Tibial artery (tissue), 4 donors: ENCODE results near the gene THUMPD2.
"Not testable (repeated sequence)": the region's sequence is repeated elsewhere in the genome, so short reads cannot be mapped to it uniquely, and the experiment has no call there.

Experiments
- DNase-seq, 2 donors: peaks; one replicate each; pipeline ENCODE4 v3.0.0-alpha.2; 2019
- H3K27ac ChIP-seq, 2 donors: fragments of 200-600 bp; sonication (generic) in 1 of 2; 1 replicate in 1 of 2; 2 replicates in 1 of 2; pipeline ENCODE4 v1.5.1; 2018 to 2019; ENCODE audit warnings: mild to moderate bottlenecking in 1 of 2
- H3K27me3 ChIP-seq, 2 donors: fragments of 200-600 bp; sonication (generic) in 1 of 2; one replicate each; pipeline versions ENCODE4 v1.5.1 to v1.6.0; 2016 to 2019
- H3K36me3 ChIP-seq, 3 donors: fragments of 200-600 bp; sonication (generic) in 2 of 3; one replicate each; pipeline ENCODE4 v1.5.1; 2016 to 2019; ENCODE audit warnings: mild to moderate bottlenecking in 2 of 3
- H3K4me1 ChIP-seq, 4 donors: fragments of 200-600 bp; sonication (generic) in 2 of 4; 1 replicate in 3 of 4; 2 replicates in 1 of 4; pipeline ENCODE4 v1.5.1; 2016 to 2019
- H3K4me3 ChIP-seq, 2 donors: fragments of 200-600 bp; sonication (generic) in 1 of 2; 1 replicate in 1 of 2; 2 replicates in 1 of 2; pipeline ENCODE4 v1.5.1; 2018 to 2019; ENCODE audit warnings: mild to moderate bottlenecking in 2 of 2
- H3K9me3 ChIP-seq, 3 donors: fragments of 200-600 bp; sonication (generic) in 1 of 3; one replicate each; pipeline ENCODE4 v1.5.1; 2016 to 2019
- CTCF ChIP-seq, 2 experiments: fragments of 200-600 bp in 1 of 2; fragments of 450-650 bp in 1 of 2; IDR thresholded peaks; one replicate each; pipeline ENCODE4 v1.5.1; 2017 to 2019; ENCODE audit warnings: antibody characterized with exemption in 2 of 2, mild to moderate bottlenecking in 1 of 2, moderate library complexity in 1 of 2
- intact Hi-C: fragments of 100-400 bp; cut with DNase I; formaldehyde crosslinking; loops from one replicate; pipeline ENCODE4 v1.15.0; 2023; ENCODE audit warnings: low total_unique reads

THUMPD2 gene

DNA sequence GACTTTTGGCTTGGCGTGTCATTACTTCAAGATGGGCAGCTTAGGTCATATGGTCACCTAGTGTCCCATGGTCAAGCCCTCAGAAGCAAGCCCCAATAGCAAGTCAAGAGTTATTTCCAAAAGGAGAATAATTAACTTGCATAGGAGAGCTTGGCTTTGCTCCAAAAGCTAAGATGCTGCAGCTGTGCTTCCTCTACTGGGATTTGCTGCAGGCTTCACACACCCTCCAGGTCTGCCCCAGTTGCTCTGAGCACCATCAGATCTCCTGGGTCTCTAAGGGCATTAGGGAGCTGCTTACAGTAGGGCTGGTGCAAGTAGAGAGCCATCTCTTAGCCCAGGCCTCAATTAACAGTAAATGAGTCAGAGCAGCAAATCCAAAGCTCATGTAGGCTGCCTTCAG, 46.6 kb downstream of the THUMPD2 start:
- TF ChIP-seq CTCF (IDR thresholded peaks at IDR 0.05) = no peak
- Histone ChIP-seq H3K27me3 (no peaks in the 10 kb centered on the region), H3K4me3 (no peak overlapping the region), H3K4me1 (peaks cover 0 to 63% (median 27%) of the 10 kb centered on the region in 4 donors), H3K9me3 (no peaks in the 10 kb centered on the region), H3K36me3 (peaks cover 0 to 13% (median 11%) of the 10 kb centered on the region in 3 donors), H3K27ac (no peak overlapping the region)
- no peak for DNase-seq
- intact Hi-C loops = no loop called here

- H3K27ac ChIP-seq = no peak overlapping the region
- peaks cover 0 to 13% (median 11%) of the 10 kb centered on the region in 3 donors for H3K36me3 ChIP-seq
These were observed 47.5 kb downstream of the THUMPD2 start for GRCh38 chr2:39731546-39731945.

GRCh38 chr2:39730685-39731302, 48.3 kb downstream of the THUMPD2 start:
- Histone ChIP-seq H3K27me3 (no peaks in the 10 kb centered on the region), H3K4me3 (no peak overlapping the region), H3K36me3 (peaks cover 0 to 13% (median 11%) of the 10 kb centered on the region in 3 donors), H3K27ac (no peak overlapping the region), H3K9me3 (no peaks in the 10 kb centered on the region), H3K4me1 (peaks cover 0 to 47% (median 18%) of the 10 kb centered on the region in 4 donors)
- DNase-seq = no peak
- intact Hi-C loops = no loop called here
- no peak for TF ChIP-seq CTCF (IDR thresholded peaks at IDR 0.05)

More at GRCh38 chr2:39731546-39731945, 47.5 kb downstream of the THUMPD2 start:
- no peak for DNase-seq
- Histone ChIP-seq H3K4me3 (no peak overlapping the region), H3K9me3 (no peaks in the 10 kb centered on the region), H3K27me3 (no peaks in the 10 kb centered on the region), H3K4me1 (peaks cover 0 to 54% (median 23%) of the 10 kb centered on the region in 4 donors)
- no peak for TF ChIP-seq CTCF (IDR thresholded peaks at IDR 0.05)
- intact Hi-C loops = no loop called here

DNA sequence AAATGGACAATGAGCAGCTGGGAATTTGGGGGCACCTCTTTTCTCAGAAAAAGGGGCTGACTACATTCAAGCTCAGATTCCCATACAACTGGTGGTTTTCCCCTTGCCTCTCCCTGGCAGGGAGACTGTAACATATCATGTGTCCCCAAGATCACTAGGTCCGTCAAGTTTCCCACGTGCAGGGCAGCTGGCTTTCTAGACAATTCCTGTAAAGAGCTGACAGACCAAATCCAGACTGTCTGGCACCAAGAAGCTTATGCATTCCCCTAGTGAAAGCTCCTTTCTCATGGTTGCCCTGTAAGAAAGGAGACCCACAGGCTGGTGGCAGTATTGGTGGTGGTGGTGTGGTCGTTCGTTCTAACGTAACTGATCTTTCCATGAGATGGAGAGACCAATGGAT, 48.8 kb downstream of the THUMPD2 start:
- no peak overlapping the region for H3K4me3 ChIP-seq
- peaks cover 0 to 47% (median 16%) of the 10 kb centered on the region in 4 donors for H3K4me1 ChIP-seq
- DNase-seq = no peak
- peaks cover 0 to 13% (median 11%) of the 10 kb centered on the region in 3 donors for H3K36me3 ChIP-seq
- H3K27ac ChIP-seq = no peak overlapping the region
- TF ChIP-seq CTCF (IDR thresholded peaks at IDR 0.05) = no peak
- intact Hi-C loops = no loop called here
- no peaks in the 10 kb centered on the region for H3K9me3 ChIP-seq
- no peaks in the 10 kb centered on the region for H3K27me3 ChIP-seq

DNA sequence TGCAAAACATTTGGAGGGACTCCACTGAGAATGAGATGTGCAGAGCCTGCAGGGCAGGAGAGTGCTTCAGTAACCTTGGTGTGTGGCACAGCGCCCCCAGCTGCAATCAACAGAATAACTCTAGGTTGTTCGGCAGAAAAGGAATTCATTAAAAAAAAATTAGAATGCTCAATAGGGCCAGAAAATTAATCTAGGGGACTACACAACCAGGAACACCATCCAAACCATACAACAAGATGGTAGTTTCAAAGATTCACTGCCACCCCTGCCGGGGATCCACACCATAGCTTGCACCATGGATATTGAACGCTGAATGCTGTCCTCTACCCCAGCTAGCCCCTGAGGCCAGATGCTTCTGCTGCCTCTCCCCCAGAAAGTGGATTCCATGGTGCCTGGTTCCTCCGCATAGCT, 50.1 kb downstream of the THUMPD2 start:
- peak in 1 of 2 experiments; percentile 35 for TF ChIP-seq CTCF (IDR thresholded peaks at IDR 0.05)
- Histone ChIP-seq H3K9me3 (no peaks in the 10 kb centered on the region), H3K4me3 (no peak overlapping the region), H3K27me3 (no peaks in the 10 kb centered on the region), H3K27ac (no peak overlapping the region), H3K4me1 (peaks cover 0 to 47% (median 10%) of the 10 kb centered on the region in 4 donors), H3K36me3 (peaks cover 0 to 13% (median 11%) of the 10 kb centered on the region in 3 donors)
- intact Hi-C loops = no loop called here
- DNase-seq = no peak

- Histone ChIP-seq H3K4me1 (peaks cover 0 to 47% (median 12%) of the 10 kb centered on the region in 4 donors), H3K36me3 (peaks cover 0 to 11% (median 10%) of the 10 kb centered on the region in 3 donors)
- H3K9me3 ChIP-seq, H3K27me3 ChIP-seq, DNase-seq, H3K27ac ChIP-seq, H3K4me3 ChIP-seq, intact Hi-C loops: not testable (repeated sequence)
These were observed 51.0 kb downstream of the THUMPD2 start for GRCh38 chr2:39728085-39728484.
